ENCODE data around the gene BCAN.

Gene BCAN, protein sequence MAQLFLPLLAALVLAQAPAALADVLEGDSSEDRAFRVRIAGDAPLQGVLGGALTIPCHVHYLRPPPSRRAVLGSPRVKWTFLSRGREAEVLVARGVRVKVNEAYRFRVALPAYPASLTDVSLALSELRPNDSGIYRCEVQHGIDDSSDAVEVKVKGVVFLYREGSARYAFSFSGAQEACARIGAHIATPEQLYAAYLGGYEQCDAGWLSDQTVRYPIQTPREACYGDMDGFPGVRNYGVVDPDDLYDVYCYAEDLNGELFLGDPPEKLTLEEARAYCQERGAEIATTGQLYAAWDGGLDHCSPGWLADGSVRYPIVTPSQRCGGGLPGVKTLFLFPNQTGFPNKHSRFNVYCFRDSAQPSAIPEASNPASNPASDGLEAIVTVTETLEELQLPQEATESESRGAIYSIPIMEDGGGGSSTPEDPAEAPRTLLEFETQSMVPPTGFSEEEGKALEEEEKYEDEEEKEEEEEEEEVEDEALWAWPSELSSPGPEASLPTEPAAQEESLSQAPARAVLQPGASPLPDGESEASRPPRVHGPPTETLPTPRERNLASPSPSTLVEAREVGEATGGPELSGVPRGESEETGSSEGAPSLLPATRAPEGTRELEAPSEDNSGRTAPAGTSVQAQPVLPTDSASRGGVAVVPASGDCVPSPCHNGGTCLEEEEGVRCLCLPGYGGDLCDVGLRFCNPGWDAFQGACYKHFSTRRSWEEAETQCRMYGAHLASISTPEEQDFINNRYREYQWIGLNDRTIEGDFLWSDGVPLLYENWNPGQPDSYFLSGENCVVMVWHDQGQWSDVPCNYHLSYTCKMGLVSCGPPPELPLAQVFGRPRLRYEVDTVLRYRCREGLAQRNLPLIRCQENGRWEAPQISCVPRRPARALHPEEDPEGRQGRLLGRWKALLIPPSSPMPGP

DNA sequence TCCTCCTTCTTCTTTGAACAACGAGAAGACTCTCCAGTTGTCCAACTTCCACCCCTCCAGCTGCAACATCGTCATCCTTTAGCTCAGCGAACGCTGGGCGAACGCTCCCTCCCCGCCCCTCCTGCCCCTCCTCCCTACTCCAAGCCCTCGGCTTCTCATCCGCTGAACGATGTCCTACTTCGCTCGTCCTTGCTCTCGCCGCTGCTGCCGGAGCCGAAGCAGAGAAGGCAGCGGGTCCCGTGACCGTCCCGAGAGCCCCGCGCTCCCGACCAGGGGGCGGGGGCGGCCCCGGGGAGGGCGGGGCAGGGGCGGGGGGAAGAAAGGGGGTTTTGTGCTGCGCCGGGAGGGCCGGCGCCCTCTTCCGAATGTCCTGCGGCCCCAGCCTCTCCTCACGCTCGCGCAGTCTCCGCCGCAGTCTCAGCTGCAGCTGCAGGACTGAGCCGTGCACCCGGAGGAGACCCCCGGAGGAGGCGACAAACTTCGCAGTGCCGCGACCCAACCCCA is at the start of gene BCAN:
BCAN (plus strand) TSS at position 357 of the 504 bp plus-strand sequence. CDS start 3,938 bp downstream, outside the sequence.
- Histone ChIP-seq H3K9me3 (ENCODE audit: low read length) (no peaks in the 10 kb centered on the region), H3K36me3 (ENCODE audit: insufficient read depth, low read length) (no peaks in the 10 kb centered on the region), H3K27ac (ENCODE audit: low read depth, low read length) (no peak within 1 kb of the TSS), H3K4me3 (ENCODE audit: low read depth in 1 of 2, low read length in 2 of 2) (peak within 1 kb of the TSS in 1 of 2 donors; percentile 32), H3K9ac (ENCODE audit: low read length) (no peak within 1 kb of the TSS), H3K4me1 (ENCODE audit: insufficient read depth, low read length) (peaks cover 8% of the 10 kb centered on the region), H3K27me3 (ENCODE audit: control insufficient read depth in 1 of 2, insufficient read depth in 2 of 2, low read length in 2 of 2) (peaks cover 73 to 85% of the 10 kb centered on the region in 2 donors)

DNA sequence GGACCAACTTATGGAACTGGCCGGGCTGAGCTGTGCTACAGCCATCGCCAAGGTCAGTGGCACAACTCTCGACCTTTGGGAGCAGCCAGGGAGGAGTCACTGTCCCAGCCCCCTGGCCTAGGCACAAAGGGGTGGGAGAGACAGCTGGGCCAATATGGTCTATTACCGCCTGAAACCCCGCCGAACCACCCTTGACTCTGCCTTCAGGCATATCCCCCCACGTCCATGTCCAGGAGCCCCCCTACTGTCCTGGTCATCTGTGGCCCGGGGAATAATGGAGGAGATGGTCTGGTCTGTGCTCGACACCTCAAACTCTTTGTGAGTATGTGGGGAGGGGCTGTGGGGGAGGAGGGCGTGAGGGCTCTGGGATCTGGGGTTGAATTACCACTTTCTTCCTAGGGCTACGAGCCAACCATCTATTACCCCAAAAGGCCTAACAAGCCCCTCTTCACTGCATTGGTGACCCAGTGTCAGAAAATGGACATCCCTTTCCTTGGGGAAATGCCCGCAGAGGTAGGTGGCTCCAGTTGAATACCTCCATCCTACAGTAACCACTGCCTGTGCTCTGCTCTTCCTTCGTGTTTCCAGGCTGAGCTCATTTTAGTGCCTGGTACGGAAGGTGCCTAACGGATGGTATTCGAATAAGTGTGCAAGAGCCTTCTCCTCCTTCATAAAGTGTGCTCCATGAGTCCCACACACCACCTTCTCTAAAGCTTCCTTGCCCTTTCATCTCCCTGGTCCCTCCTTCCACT is 49.6 kb upstream of the BCAN start:
- Histone ChIP-seq H3K4me3 (ENCODE audit: low read depth in 1 of 2, low read length in 2 of 2) (peak overlapping the region; percentile 78 to 82), H3K4me1 (ENCODE audit: insufficient read depth, low read length) (peaks cover 12% of the 10 kb centered on the region), H3K9ac (ENCODE audit: low read length) (peak overlapping the region; percentile 72)

DNA sequence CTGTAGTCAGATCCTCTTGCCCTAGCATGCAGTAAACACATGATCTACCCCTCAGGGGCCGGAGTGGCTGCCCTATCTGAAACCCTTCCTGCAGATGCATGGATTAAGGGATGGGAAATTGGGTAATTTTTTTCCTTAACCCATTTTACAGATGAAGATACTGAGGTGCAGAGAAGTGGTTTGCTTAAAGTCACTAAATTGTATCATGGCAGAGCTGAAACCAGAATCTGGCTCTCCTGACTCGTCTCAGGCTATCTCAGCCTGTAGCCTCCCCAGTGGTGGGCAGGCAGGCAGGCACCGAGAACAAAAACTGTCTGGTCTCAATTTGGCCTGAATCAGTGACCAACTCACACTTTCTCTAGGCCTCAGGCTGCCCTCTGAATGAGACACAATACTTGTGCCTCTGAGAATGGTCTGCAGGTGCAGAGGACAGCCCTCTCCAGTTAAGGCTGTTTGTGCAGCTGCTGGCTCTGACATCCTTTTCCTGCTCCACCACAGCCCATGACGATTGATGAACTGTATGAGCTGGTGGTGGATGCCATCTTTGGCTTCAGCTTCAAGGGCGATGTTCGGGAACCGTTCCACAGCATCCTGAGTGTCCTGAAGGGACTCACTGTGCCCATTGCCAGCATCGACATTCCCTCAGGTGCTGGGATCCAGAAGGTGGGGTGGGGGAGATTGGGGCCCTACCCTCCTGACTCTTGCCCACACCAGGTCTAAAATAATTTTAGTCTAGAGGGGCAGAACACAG is 48.8 kb upstream of the BCAN start:
- Histone ChIP-seq H3K27me3 (ENCODE audit: control insufficient read depth in 1 of 2, insufficient read depth in 2 of 2, low read length in 2 of 2) (no peaks in the 10 kb centered on the region), H3K36me3 (ENCODE audit: insufficient read depth, low read length) (peaks cover 43% of the 10 kb centered on the region), H3K4me3 (ENCODE audit: low read depth in 1 of 2, low read length in 2 of 2) (no peak overlapping the region), H3K9me3 (ENCODE audit: low read length) (no peaks in the 10 kb centered on the region), H3K4me1 (ENCODE audit: insufficient read depth, low read length) (peaks cover 12% of the 10 kb centered on the region), H3K27ac (ENCODE audit: low read depth, low read length) (no peak overlapping the region), H3K9ac (ENCODE audit: low read length) (no peak overlapping the region)

More for the DNA sequence above, 49.6 kb upstream of the BCAN start:
- Histone ChIP-seq H3K36me3 (ENCODE audit: insufficient read depth, low read length) (peaks cover 36% of the 10 kb centered on the region), H3K27ac (ENCODE audit: low read depth, low read length) (peak overlapping the region; percentile 90), H3K27me3 (ENCODE audit: control insufficient read depth in 1 of 2, insufficient read depth in 2 of 2, low read length in 2 of 2) (no peaks in the 10 kb centered on the region), H3K9me3 (ENCODE audit: low read length) (no peaks in the 10 kb centered on the region)

DNA sequence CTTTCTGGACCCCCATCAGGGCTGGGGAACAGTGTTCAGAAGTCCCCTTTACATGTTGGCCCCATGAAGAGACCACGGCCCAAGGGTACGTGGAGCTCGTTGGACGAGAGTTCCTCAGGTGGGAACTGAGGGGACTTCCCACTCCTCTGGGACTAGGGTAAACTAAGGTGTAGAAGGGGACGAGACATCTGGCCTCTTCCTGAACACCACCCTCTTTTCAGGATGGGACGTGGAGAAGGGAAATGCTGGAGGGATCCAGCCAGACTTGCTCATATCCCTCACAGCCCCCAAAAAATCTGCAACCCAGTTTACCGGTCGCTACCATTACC is 48.3 kb upstream of the BCAN start:
- Histone ChIP-seq H3K4me3 (ENCODE audit: low read depth in 1 of 2, low read length in 2 of 2) (no peak overlapping the region), H3K4me1 (ENCODE audit: insufficient read depth, low read length) (peaks cover 12% of the 10 kb centered on the region), H3K9me3 (ENCODE audit: low read length) (no peaks in the 10 kb centered on the region), H3K27me3 (ENCODE audit: control insufficient read depth in 1 of 2, insufficient read depth in 2 of 2, low read length in 2 of 2) (no peaks in the 10 kb centered on the region), H3K36me3 (ENCODE audit: insufficient read depth, low read length) (peaks cover 49% of the 10 kb centered on the region), H3K27ac (ENCODE audit: low read depth, low read length) (no peak overlapping the region), H3K9ac (ENCODE audit: low read length) (no peak overlapping the region)

DNA sequence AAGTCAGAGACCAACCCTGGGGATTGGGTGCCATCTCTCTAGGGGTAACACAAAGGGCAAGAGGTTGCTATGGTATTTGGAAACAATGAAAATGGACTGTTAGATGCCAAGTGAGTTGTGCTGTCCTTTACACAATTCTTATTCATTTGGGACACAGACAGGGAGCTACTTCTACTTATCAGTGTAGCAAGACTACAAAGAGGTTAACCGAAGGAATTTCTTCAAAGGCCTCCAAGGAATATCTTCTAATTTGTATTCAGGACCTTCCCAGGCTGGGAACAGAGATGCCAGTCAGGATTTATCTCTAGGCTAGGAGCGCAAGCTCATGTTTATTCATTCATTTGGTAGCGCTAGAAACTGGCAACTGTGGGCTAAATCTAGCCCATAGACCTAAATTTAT is 47.7 kb upstream of the BCAN start:
- H3K9ac ChIP-seq (ENCODE audit: low read length) = no peak overlapping the region
- peaks cover 52% of the 10 kb centered on the region for H3K36me3 ChIP-seq (ENCODE audit: insufficient read depth, low read length)
- no peaks in the 10 kb centered on the region for H3K27me3 ChIP-seq (ENCODE audit: control insufficient read depth in 1 of 2, insufficient read depth in 2 of 2, low read length in 2 of 2)
- H3K27ac ChIP-seq (ENCODE audit: low read depth, low read length) = no peak overlapping the region
- H3K9me3 ChIP-seq (ENCODE audit: low read length) = no peaks in the 10 kb centered on the region
- no peak overlapping the region for H3K4me3 ChIP-seq (ENCODE audit: low read depth in 1 of 2, low read length in 2 of 2)
- peaks cover 12% of the 10 kb centered on the region for H3K4me1 ChIP-seq (ENCODE audit: insufficient read depth, low read length)

DNA sequence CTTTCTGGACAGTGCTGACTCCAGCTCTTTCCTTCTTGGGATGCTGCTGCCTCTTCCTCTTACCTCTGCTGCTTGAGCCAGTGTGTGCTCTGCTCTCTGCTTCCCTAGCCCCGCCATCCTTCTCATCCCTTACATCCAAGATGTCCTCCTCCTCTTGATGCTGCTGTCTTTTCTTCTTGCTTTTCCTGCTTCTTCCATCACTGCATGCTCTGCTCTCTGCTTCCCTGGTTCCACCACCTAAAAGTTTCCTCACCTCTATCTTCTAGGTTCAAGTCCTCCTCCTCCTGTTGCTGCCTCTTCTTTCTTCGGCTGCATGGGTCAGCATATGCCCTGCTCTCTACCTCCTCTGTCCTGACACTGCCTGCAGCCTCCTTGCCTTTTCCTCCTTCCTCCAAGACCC is 46.9 kb upstream of the BCAN start:
- Histone ChIP-seq H3K4me3 (ENCODE audit: low read depth in 1 of 2, low read length in 2 of 2) (no peak overlapping the region), H3K4me1 (ENCODE audit: insufficient read depth, low read length) (peaks cover 12% of the 10 kb centered on the region), H3K9me3 (ENCODE audit: low read length) (no peaks in the 10 kb centered on the region), H3K36me3 (ENCODE audit: insufficient read depth, low read length) (peaks cover 52% of the 10 kb centered on the region), H3K27ac (ENCODE audit: low read depth, low read length) (no peak overlapping the region), H3K27me3 (ENCODE audit: control insufficient read depth in 1 of 2, insufficient read depth in 2 of 2, low read length in 2 of 2) (no peaks in the 10 kb centered on the region), H3K9ac (ENCODE audit: low read length) (no peak overlapping the region)

DNA sequence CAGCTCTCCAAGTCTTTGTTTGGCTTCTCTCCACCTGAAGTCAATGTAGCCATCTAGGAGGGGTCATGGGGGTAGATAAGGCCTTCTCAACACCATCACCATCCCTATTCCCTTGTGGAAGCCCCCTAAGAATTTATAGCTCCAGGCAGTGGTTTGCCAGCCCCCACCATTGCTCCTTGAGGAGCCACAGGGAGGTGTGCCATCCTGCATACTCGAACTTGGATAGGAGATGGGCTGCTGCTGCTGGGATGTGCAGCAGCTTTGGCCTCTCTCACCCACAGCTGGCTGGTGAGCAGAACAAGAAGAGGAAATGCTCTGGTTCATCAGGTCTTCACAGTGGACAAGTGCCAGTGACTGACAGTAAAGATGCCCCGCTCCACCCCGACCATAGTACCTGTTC is 45.5 kb upstream of the BCAN start:
- H3K27me3 ChIP-seq (ENCODE audit: control insufficient read depth in 1 of 2, insufficient read depth in 2 of 2, low read length in 2 of 2) = no peaks in the 10 kb centered on the region
- H3K9me3 ChIP-seq (ENCODE audit: low read length) = no peaks in the 10 kb centered on the region
- H3K4me1 ChIP-seq (ENCODE audit: insufficient read depth, low read length) = peaks cover 7% of the 10 kb centered on the region
- H3K27ac ChIP-seq (ENCODE audit: low read depth, low read length) = no peak overlapping the region
- H3K4me3 ChIP-seq (ENCODE audit: low read depth in 1 of 2, low read length in 2 of 2) = no peak overlapping the region
- H3K9ac ChIP-seq (ENCODE audit: low read length) = no peak overlapping the region
- H3K36me3 ChIP-seq (ENCODE audit: insufficient read depth, low read length) = peaks cover 52% of the 10 kb centered on the region

DNA sequence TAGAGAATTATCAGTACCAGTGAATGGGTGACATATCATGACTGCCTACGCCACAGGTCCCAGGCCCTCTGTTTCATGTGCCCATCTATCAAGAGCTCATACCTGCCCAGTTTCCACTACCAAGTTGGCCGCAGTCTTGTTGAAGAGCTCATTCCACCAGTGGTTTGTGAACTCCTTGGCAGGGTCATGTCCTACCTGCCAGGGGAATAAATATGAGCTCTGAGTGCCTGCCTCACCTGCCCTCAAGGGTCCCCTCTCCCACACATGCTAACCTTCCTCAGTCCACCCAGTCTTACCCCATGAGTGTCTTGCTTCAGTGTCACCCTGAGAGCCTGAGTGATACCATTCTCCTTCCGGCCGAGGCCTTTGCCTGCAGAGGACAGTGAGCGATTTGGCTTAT is 43.8 kb upstream of the BCAN start:
- H3K27me3 ChIP-seq (ENCODE audit: control insufficient read depth in 1 of 2, insufficient read depth in 2 of 2, low read length in 2 of 2) = no peaks in the 10 kb centered on the region
- H3K36me3 ChIP-seq (ENCODE audit: insufficient read depth, low read length) = peaks cover 52% of the 10 kb centered on the region
- no peak overlapping the region for H3K4me3 ChIP-seq (ENCODE audit: low read depth in 1 of 2, low read length in 2 of 2)
- H3K9ac ChIP-seq (ENCODE audit: low read length) = no peak overlapping the region
- peaks cover 11% of the 10 kb centered on the region for H3K4me1 ChIP-seq (ENCODE audit: insufficient read depth, low read length)
- no peak overlapping the region for H3K27ac ChIP-seq (ENCODE audit: low read depth, low read length)
- H3K9me3 ChIP-seq (ENCODE audit: low read length) = no peaks in the 10 kb centered on the region

DNA sequence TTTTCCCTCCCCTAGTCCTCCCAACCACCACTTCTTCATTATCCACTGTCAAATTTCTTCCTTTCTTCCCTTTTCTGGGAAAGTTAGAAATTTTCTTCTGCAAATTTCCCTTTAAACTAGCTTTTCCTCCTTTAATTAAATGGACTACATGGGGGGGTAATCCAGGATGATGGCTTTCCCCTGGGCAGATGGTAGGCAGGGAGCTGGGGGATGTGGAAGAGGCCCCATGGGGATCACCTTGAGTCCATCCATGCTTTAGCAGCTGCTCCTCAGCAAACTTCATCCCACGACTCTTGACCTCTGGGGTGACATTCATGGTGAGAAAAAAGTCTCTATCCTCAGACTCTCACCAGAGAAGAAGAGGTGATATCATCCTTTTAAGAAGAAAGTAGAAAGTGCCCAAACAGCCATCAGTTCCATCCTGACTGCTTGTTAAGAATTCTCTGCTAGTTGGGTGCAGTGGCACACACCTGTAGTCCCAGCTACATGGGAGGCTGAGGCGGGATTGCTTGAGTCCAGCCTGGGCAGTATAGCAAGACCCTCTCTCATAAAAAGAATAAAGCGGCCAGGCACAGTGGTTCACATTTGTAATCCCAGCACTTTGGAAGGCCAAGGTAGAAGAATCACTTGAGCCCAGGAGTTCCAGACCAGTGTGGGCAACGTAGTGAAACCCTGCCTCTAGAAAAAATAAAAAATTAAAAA is 43.0 kb upstream of the BCAN start:
- H3K36me3 ChIP-seq (ENCODE audit: insufficient read depth, low read length) = peaks cover 49% of the 10 kb centered on the region
- H3K9me3 ChIP-seq (ENCODE audit: low read length) = no peaks in the 10 kb centered on the region
- peaks cover 11% of the 10 kb centered on the region for H3K4me1 ChIP-seq (ENCODE audit: insufficient read depth, low read length)
- no peak overlapping the region for H3K27ac ChIP-seq (ENCODE audit: low read depth, low read length)
- no peak overlapping the region for H3K4me3 ChIP-seq (ENCODE audit: low read depth in 1 of 2, low read length in 2 of 2)
- H3K9ac ChIP-seq (ENCODE audit: low read length) = no peak overlapping the region
- no peaks in the 10 kb centered on the region for H3K27me3 ChIP-seq (ENCODE audit: control insufficient read depth in 1 of 2, insufficient read depth in 2 of 2, low read length in 2 of 2)

DNA sequence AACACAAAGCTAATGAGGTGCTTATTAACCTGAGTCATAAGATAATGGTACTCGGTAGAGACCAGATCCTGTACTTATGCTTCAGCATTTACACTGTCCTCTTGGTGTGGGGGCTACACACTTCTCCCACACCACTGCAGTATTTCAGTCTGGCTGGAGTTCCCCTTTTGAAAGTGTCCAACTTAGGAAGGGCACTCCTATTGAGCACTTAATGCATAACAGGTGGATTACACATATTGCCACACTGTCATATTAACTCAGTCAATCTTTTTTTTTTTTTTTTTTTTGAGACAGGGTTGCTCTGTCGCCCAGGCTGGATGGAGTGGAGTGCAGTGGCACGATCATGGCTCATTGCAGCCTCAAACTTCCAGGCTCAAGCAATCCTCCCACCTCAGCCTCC is 42.1 kb upstream of the BCAN start:
- H3K4me3 ChIP-seq (ENCODE audit: low read depth in 1 of 2, low read length in 2 of 2) = no peak overlapping the region
- H3K9me3 ChIP-seq (ENCODE audit: low read length) = no peaks in the 10 kb centered on the region
- H3K27ac ChIP-seq (ENCODE audit: low read depth, low read length) = no peak overlapping the region

More for the DNA sequence above, 42.1 kb upstream of the BCAN start:
- H3K4me1 ChIP-seq (ENCODE audit: insufficient read depth, low read length) = peaks cover 11% of the 10 kb centered on the region
- H3K36me3 ChIP-seq (ENCODE audit: insufficient read depth, low read length) = peaks cover 39% of the 10 kb centered on the region
- no peak overlapping the region for H3K9ac ChIP-seq (ENCODE audit: low read length)
- no peaks in the 10 kb centered on the region for H3K27me3 ChIP-seq (ENCODE audit: control insufficient read depth in 1 of 2, insufficient read depth in 2 of 2, low read length in 2 of 2)
